Stimulated activated CD4-positive, alpha-beta T cell treated with anti-CD3 and anti-CD28 coated beads, Interleukin-1b, Interleukin-23, amount 100 ng/mL, for 24 hours (primary cell): ENCODE data around the gene SLC5A6.
"Not testable (repeated sequence)": the region's sequence is repeated elsewhere in the genome, so short reads cannot be mapped to it uniquely, and the experiment has no call there.

Experiments used
- DNase-seq, 4 experiments: peaks; one replicate each; pipeline ENCODE4 v3.0.0-alpha.2; 2020; ENCODE audit warnings: low read depth in 4 of 4, low spot score in 1 of 4

The SLC5A6 gene

GRCh38 chr2:27177441-27178351, 34.4 kb downstream of the SLC5A6 start:
- DNase-seq = no peak

DNA sequence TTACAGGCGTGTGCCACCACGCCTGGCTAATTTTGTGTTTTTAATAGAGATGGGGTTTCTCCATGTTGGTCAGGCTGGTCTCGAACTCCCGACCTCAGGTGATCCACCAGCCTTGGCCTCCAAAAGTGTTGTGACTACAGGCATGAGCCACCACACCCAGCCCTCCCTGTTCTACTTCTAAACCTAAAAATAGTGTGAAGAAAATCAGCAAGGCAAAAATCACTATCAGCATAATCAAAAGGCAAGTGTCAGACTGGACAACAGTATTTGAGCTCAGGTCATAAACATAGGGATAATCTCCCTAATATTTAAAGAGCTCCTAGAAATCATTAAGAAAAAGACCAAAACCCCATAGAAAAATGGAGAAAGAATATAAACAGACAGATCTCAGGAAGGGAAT, 36.3 kb downstream of the SLC5A6 start:
- DNase-seq = not testable (repeated sequence)

DNA sequence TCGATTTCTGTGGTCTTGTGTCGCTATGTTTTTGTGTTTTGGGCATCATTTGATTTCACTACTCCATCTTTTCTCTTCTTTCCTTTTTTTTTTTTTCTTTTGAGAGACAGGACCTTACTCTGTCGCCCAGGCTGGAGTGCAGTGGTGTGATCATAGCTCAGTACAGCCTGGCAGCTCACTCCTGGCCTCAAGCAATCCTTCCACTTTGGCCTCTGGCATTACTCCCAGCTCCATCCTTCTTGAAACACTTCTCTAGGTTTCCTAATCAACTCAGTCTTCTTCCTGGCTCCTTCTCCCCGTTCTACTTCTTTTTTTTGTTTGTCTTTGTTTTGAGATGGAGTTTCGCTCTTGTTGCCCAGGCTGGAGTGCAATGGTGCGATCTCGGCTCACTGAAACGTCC, 36.7 kb downstream of the SLC5A6 start:
- no peak for DNase-seq

- no peak for DNase-seq
These were observed 37.4 kb downstream of the SLC5A6 start for GRCh38 chr2:27174638-27175037.

DNA sequence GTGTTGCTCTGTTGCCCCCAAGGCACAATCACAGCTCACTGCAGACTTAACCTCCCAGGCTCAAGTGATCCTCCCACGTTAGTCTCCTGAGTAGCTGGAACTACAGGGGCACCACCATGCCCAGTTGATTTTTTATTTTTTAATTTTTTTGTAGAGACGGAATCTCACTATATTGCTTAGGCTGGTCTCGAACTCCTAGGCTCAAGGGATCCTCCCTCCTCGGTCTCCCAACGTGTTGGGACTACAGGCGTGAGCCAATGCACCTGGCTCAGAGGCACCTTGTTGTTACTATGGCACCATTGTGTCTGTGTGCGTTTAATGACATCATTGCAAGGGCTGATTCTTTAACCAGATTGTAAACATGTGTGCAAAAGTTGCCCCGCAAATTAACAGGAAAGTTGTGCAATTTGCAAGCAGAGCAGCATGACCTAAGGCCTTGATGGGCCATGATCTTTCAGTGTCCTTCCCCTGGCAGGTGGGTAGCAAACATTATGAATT, 40.7 kb downstream of the SLC5A6 start:
- no peak for DNase-seq

DNA sequence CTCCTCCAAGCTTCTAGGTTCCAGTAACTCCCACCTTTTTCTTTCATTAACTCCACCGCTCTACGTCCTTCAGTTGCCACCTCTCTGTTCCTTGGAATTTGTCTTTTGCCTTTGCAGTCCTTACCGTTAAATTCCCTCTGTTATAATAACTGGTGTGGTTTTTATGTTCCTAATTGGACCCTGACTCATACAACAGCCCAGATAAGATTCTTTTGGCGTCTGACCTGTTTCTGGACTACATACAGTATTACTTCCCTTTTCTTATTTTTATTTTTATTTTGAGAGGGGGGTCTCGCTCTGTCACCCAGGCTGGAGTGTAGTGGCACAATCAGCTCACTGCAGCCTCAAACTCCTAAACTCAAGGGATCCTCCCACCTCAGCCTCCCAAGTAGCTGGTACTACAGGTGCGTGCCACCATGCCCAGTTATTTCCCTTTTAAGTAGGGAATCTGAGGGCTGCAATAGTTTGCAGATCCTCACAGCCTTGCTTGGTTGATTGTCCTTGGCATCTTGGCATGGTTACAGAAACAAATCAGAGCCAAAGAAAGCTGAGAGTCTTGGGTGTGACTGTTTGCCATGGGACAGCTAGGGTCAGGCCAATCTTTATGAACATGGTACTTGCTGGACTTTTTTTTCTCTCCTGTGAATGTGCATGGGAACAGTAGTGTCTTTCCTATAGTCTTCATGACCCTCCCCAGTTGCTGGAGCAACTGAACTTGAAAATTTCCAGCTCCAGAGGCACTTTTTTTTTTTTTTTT, 41.3 kb downstream of the SLC5A6 start:
- DNase-seq = no peak

GRCh38 chr2:27164960-27165763, 46.9 kb downstream of the SLC5A6 start:
- no peak for DNase-seq

GRCh38 chr2:27162151-27163121, 49.6 kb downstream of the SLC5A6 start:
- DNase-seq = no peak

- DNase-seq = no peak
These were observed 51.9 kb downstream of the SLC5A6 start for GRCh38 chr2:27160191-27160590.

DNA sequence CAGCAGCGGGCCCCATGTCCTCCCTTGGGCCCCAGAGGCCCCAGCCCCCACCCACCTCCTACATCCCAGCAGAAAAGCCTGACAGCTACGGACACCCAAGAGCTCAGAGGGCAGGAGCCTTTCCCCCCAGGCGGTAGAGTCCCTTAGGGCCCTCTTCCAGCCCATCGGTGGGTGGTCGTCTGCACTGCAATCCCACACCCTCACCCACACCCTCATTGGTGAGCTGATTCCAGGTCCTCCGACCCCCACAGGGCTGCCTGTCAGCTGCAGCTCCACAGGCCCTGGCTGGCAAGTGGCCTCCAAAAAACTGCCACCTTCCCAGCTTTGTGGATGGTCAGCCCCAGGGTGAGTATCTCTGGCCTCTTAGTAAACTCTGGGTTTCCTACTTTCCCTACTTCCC, 52.8 kb downstream of the SLC5A6 start:
- DNase-seq = no peak

GRCh38 chr2:27158468-27158867, 53.6 kb downstream of the SLC5A6 start:
- no peak for DNase-seq

DNA sequence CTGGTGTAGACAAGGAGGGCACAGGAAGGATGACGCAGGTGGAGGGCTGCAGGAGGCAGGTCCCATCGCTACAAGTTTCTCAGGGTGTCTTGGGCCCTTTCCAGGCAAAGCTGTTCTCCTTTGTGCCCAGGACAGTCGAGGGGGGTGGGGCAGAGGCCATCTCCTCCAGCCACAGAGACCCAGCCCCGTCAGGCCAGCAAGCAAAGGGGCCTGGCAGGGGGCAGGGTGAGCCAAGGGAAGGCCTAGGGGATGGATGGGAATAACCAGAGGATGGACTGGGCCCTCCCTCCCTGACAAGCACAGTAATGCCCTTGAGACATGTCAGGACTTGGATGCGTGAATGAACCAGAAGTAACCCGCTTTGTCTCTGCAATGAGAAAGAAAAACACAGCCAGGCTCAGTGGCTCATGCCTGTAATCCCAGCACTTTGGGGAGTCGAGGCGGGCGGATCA, 57.0 kb downstream of the SLC5A6 start:
- no peak for DNase-seq

DNA sequence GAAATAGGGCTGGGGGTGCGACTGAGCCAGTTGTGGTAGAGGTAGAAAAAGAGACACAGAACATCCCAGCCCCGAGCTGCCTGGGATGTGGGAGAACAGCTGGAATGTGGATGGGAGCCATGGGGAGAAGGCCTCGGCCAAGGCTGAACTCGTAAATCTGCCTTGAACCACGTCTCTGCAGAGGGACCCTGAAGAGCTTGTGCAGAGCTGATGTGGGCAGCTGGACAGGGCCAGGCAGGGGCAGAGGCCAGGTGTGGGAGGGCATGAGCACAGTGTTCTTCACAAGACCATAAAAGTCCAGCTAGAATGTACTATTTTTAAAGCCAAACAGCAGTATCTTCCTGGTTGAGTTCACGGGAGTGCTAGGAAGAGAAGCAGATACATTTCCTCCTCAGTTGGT, 57.6 kb downstream of the SLC5A6 start:
- DNase-seq = no peak

DNA sequence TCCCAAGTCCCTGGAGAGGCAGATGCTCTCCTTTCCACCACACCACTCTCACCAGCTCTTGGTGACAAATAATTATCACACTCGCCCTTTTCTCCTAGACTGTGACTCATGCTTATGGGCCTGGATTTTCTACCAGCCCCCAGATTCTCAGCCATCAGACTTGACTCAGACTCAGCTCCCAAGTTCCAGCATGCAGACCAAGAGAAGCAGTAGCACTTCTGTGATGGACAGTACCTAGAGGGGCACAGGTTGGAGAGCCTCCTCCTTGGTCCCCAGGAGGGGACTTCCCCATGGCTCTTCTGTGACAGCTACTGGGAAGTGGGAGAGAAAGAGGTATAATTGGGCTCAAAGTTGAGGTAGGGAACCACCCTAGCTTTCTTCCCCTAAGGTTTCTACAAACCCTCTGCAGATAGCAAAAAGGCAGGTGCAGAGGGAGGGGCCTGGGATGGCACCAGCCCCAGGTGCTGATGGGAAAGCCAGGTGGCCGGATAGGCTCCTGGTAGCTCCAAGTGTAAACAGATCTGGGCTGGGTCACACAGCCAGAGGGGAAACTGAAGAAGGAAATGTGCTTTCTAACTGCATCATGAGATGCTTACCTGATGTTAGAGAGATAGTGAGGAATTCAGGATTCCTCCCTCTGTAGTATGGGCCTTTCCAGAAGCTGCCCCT, 59.1 kb downstream of the SLC5A6 start:
- no peak for DNase-seq

GRCh38 chr2:27152102-27152795, 59.8 kb downstream of the SLC5A6 start:
- no peak for DNase-seq

DNA sequence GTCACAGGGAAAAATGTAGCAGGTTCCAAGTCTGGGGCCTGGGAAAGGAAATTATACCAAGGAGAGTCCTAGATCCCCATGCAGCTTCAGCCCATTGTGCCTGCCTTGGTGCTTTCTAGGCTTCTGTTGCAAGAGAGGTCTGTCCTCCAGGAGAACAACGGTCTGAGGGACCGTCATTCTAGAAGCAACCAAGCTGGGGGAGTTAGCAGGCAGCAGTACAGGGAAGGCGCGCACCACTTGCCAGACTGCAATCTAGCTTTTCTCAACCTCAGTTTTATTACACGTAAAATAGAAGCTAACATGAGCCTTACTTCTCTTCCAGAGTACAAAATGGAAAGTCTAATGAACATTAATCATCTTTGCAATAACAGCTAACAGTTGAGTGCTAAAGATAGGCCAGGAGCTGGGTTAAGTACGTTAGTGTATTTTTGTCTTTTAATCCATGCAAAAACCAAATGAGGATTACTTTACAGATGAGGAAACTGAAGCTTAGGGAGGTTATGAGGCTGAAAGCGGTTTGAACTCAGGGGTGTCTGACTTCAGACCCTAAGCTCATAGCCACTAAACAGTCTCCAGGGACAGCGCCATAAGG, 61.3 kb downstream of the SLC5A6 start:
- no peak for DNase-seq
